ENCODE measurements around the gene MYO18A.

The MYO18A gene

DNA sequence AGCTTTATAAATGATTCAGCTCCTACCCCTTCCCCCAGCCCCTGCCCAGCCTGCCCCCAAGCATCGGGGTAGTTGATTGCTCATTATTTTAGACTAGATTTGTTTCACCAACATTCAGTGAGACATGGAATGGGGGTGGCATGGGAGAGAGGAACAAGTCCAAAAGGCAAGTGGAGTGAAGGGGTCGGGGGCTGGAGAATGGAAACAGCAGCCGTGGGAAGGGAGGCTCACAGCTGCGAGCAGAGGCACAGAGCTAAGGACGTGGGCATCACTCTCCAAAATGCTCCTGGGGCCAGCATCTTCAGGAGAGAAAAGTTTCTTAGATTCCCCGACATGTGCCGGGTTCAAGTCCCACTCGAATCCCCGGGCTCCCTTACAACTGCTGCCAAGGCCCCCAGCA lies 118.0 kb downstream of the MYO18A start:
- TF ChIP-seq, protein P1, sequence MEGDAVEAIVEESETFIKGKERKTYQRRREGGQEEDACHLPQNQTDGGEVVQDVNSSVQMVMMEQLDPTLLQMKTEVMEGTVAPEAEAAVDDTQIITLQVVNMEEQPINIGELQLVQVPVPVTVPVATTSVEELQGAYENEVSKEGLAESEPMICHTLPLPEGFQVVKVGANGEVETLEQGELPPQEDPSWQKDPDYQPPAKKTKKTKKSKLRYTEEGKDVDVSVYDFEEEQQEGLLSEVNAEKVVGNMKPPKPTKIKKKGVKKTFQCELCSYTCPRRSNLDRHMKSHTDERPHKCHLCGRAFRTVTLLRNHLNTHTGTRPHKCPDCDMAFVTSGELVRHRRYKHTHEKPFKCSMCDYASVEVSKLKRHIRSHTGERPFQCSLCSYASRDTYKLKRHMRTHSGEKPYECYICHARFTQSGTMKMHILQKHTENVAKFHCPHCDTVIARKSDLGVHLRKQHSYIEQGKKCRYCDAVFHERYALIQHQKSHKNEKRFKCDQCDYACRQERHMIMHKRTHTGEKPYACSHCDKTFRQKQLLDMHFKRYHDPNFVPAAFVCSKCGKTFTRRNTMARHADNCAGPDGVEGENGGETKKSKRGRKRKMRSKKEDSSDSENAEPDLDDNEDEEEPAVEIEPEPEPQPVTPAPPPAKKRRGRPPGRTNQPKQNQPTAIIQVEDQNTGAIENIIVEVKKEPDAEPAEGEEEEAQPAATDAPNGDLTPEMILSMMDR (IDR thresholded peaks at IDR 0.05; ENCODE audit: insufficient read depth, missing control alignments): no peak
- no peak for FAIRE-seq
- no peak for DNase-seq (ENCODE audit: insufficient read length, low spot score)

DNA sequence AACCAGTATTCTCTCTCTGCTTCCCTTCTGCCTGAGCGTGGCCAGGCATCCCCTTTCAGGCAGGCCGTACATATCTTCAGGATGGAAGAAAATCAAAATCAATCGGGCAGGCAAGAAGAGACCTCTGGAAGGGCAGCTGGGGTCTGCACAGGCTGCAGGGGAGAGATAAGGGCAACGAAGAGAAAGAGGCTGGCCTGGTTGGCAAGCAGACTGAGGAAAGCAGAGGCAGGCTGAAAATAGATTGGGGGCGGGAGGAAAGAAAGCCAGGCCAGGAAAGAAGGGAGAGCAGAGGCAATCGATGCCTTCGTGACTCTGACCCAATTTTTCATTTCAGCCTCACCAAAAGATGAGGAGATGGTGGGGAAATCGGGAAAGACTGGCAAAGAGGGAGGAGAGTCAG lies 119.2 kb downstream of the MYO18A start:
- FAIRE-seq (no peak), DNase-seq (ENCODE audit: insufficient read length, low spot score) (no peak)
- TF ChIP-seq, protein P1 (IDR thresholded peaks at IDR 0.05; ENCODE audit: insufficient read depth, missing control alignments): no peak

DNA sequence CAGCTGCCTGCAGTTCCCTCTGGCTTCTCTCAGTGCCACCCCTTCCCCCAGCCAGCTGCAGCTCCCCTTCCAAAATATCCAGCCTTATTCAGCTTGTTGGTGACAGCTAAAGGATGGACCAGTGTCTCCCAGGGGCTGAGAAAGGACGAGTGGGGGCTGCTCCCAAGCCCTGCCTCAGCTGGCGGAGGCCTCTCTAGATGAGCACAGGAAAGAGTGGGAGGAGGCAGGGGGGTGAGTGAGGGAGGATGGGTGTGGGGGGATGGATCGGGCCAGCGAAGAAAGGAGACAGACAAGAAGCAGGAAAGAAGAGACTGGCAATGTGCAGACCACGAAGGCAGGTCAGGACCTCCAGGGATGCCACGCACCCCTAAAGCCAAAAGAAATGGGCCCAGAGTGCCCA lies 119.7 kb downstream of the MYO18A start:
- TF ChIP-seq, protein P1 (IDR thresholded peaks at IDR 0.05; ENCODE audit: insufficient read depth, missing control alignments): no peak
- FAIRE-seq (no peak), DNase-seq (ENCODE audit: insufficient read length, low spot score) (no peak)

DNA sequence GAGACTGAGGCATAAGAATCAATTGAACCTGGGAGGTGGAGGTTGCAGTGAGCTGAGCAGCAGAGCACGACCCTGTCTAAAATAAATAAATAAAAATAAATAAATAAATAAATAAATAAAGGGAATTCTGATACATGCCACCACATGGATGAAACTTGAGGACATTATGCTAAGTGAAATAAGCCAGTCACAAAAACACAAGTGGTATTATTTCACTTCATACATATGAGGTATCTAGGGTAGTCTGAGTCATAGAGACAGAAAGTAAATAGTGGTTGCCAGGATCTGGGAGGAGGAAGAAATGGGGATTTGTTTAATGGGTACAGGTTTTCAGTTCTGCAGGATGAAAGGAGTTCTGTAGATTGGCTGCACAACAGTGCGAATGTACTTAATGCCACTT lies 120.9 kb downstream of the MYO18A start:
- TF ChIP-seq, protein P1 (IDR thresholded peaks at IDR 0.05; ENCODE audit: insufficient read depth, missing control alignments): no peak
- FAIRE-seq (no peak), DNase-seq (ENCODE audit: insufficient read length, low spot score) (no peak)

DNA sequence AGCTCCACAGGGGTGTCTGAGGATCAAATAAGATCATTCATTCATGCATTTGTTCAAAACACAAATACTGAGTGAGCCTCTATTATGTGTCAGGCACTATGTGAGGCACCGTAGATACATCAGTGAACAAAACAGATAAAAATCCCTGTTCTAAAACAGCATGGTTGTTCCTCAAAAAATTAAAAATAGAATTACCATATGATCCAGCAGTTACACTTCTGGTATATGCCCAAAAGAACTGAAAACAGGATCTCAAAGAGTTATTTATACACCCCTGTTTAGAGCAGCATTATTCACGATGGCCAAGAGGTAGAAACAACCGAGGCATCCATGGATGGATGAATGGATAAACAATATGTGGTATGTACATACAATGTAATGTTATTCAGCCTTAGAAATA lies 121.8 kb downstream of the MYO18A start:
- DNase-seq (ENCODE audit: insufficient read length, low spot score) (no peak), FAIRE-seq (no peak)
- TF ChIP-seq, protein P1 (IDR thresholded peaks at IDR 0.05; ENCODE audit: insufficient read depth, missing control alignments): no peak

DNA sequence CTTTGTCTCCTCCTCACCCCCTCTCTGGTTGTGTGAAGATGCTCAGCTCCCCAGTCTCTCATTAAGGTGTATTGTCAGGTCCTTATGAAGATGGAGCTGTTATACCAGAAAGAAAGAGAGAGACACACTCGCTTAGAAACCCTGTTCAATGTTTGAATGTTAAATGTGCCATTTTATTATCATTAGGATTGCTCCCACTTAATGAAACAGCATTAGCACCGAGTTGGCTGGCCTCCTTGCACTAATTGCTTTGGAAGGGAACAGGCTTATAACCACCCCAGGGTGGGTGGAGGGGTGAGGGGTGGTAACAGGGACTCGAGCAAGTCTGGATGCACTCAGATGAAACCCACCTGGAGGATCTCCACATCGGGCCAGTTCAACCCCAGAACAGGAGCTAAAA lies 122.8 kb downstream of the MYO18A start:
- no peak for DNase-seq (ENCODE audit: insufficient read length, low spot score)
- FAIRE-seq: no peak
- TF ChIP-seq, protein P1 (IDR thresholded peaks at IDR 0.05; ENCODE audit: insufficient read depth, missing control alignments): no peak

DNA sequence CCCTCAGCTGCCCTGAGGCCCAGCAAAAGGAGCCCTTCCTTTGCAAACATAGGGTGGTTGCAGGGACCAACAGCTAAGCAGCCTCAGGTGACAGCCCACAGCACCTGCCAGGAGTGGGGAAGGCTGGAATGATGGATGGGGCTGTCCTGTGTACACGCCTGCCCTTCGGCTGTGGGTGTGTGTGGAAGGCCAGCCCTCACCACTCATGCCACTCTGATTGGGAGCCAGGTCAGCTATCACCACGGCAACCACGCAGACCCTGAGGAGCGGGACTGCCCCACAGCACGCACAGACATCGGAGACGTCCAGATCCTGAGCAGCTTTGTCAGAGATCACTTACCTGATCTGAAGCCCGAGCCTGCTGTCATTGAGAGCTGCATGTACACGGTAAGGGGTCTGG lies 125.4 kb downstream of the MYO18A start:
- TF ChIP-seq, protein P1 (IDR thresholded peaks at IDR 0.05; ENCODE audit: insufficient read depth, missing control alignments): no peak
- DNase-seq (ENCODE audit: insufficient read length, low spot score) (no peak), FAIRE-seq (no peak)

Measured in D721Med (cell line).